Measurements from ENCODE around the gene GALM. TPM values are rescaled to one million over a fixed set of nuclear protein-coding genes. Genes with fewer than 3 reads are reported as not detected.

The GALM gene
- total RNA-seq, 1 donor from 2014 or later = 2.9 TPM

- Mint-ChIP-seq H3K9me3 (ENCODE audit: unreplicated experiment) (no peaks in the 10 kb centered on the region), H3K27ac (ENCODE audit: unreplicated experiment) (peak overlapping the region; percentile 87), H3K27me3 (ENCODE audit: unreplicated experiment) (peaks cover 9% of the 10 kb centered on the region), H3K4me1 (ENCODE audit: unreplicated experiment) (peaks cover 16% of the 10 kb centered on the region), H3K4me3 (ENCODE audit: unreplicated experiment) (no peak overlapping the region), H3K36me3 (ENCODE audit: unreplicated experiment) (no peaks in the 10 kb centered on the region)
- DNase-seq (ENCODE audit: extremely low spot score, unreplicated experiment) = no peak
- no peak for TF ChIP-seq CTCF (IDR thresholded peaks at IDR 0.05)
Observed at GRCh38 chr2:38621018-38621417, 44.9 kb upstream of the GALM start.

DNA sequence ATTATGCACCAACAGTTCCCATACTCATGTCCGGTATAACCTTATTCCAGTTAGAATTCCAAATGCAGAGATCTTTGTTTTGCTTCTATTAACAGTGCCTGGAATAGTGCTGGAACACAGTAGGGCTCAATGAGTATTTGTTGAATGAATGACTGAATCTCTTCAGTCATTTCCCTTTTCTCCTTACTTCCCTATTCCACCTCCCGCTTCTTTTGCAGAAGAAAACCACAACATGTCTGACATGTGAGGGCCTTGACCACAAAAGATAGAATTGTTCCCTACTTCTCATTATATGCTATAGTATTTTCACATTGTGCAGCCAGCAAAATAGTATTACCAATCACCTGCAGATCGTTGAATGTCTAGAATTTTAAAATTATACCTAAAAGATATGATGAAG lies 43.7 kb upstream of the GALM start:
- no peak for TF ChIP-seq CTCF (IDR thresholded peaks at IDR 0.05)
- H3K27ac Mint-ChIP-seq (ENCODE audit: unreplicated experiment) = no peak overlapping the region
- H3K27me3 Mint-ChIP-seq (ENCODE audit: unreplicated experiment) = peaks cover 12% of the 10 kb centered on the region
- H3K36me3 Mint-ChIP-seq (ENCODE audit: unreplicated experiment) = no peaks in the 10 kb centered on the region
- DNase-seq (ENCODE audit: extremely low spot score, unreplicated experiment) = no peak
- H3K4me1 Mint-ChIP-seq (ENCODE audit: unreplicated experiment) = peaks cover 16% of the 10 kb centered on the region
- no peaks in the 10 kb centered on the region for H3K9me3 Mint-ChIP-seq (ENCODE audit: unreplicated experiment)
- H3K4me3 Mint-ChIP-seq (ENCODE audit: unreplicated experiment) = no peak overlapping the region

- no peak for TF ChIP-seq CTCF (IDR thresholded peaks at IDR 0.05)
- no peak overlapping the region for H3K27ac Mint-ChIP-seq (ENCODE audit: unreplicated experiment)
- no peak for DNase-seq (ENCODE audit: extremely low spot score, unreplicated experiment)
- no peaks in the 10 kb centered on the region for H3K9me3 Mint-ChIP-seq (ENCODE audit: unreplicated experiment)
- H3K36me3 Mint-ChIP-seq (ENCODE audit: unreplicated experiment) = no peaks in the 10 kb centered on the region
- no peaks in the 10 kb centered on the region for H3K4me1 Mint-ChIP-seq (ENCODE audit: unreplicated experiment)
- no peak overlapping the region for H3K4me3 Mint-ChIP-seq (ENCODE audit: unreplicated experiment)
- H3K27me3 Mint-ChIP-seq (ENCODE audit: unreplicated experiment) = peaks cover 12% of the 10 kb centered on the region
Observed at GRCh38 chr2:38626326-38627035, 39.4 kb upstream of the GALM start.

GRCh38 chr2:38627391-38627790 lies 38.5 kb upstream of the GALM start:
- no peaks in the 10 kb centered on the region for H3K4me1 Mint-ChIP-seq (ENCODE audit: unreplicated experiment)
- H3K4me3 Mint-ChIP-seq (ENCODE audit: unreplicated experiment) = no peak overlapping the region
- no peaks in the 10 kb centered on the region for H3K36me3 Mint-ChIP-seq (ENCODE audit: unreplicated experiment)
- H3K27ac Mint-ChIP-seq (ENCODE audit: unreplicated experiment) = no peak overlapping the region
- H3K9me3 Mint-ChIP-seq (ENCODE audit: unreplicated experiment) = no peaks in the 10 kb centered on the region
- TF ChIP-seq CTCF (IDR thresholded peaks at IDR 0.05) = no peak
- peaks cover 12% of the 10 kb centered on the region for H3K27me3 Mint-ChIP-seq (ENCODE audit: unreplicated experiment)
- no peak for DNase-seq (ENCODE audit: extremely low spot score, unreplicated experiment)

DNA sequence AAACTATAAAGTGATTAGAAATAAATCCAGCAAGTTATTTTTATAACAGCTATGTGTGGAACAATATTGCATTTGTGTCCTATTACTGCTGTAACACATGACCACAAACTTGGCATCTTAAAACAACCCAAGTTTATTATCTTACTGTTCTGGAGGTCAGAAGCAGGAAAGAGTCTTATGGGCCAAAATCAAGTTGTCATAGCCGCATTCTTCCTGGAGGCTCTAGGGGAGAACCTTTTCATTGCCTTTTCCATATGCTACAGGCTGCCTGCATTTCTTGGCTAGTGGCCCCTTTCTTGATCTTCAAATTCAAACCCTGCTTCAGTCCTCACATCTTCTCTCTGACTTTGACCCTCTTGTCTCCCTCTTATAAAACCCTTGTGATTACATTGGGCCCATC lies 36.2 kb upstream of the GALM start:
- Mint-ChIP-seq H3K4me3 (ENCODE audit: unreplicated experiment) (no peak overlapping the region), H3K27me3 (ENCODE audit: unreplicated experiment) (peaks cover 19% of the 10 kb centered on the region), H3K36me3 (ENCODE audit: unreplicated experiment) (no peaks in the 10 kb centered on the region), H3K4me1 (ENCODE audit: unreplicated experiment) (no peaks in the 10 kb centered on the region), H3K27ac (ENCODE audit: unreplicated experiment) (no peak overlapping the region), H3K9me3 (ENCODE audit: unreplicated experiment) (no peaks in the 10 kb centered on the region)
- DNase-seq (ENCODE audit: extremely low spot score, unreplicated experiment) = no peak
- TF ChIP-seq CTCF (IDR thresholded peaks at IDR 0.05) = no peak

Data from osteocyte (in vitro differentiated cells).